Fibroblast of gingiva (primary cell): ENCODE data around the gene CROCC.
"Not testable (repeated sequence)": the region's sequence is repeated elsewhere in the genome, so short reads cannot be mapped to it uniquely, and the experiment has no call there.

ENCODE experiments used
- DNase-seq: peaks from one replicate; pipeline ENCODE4 v3.0.0-alpha.2; 2011; ENCODE audit warnings: low read depth

The CROCC gene, protein sequence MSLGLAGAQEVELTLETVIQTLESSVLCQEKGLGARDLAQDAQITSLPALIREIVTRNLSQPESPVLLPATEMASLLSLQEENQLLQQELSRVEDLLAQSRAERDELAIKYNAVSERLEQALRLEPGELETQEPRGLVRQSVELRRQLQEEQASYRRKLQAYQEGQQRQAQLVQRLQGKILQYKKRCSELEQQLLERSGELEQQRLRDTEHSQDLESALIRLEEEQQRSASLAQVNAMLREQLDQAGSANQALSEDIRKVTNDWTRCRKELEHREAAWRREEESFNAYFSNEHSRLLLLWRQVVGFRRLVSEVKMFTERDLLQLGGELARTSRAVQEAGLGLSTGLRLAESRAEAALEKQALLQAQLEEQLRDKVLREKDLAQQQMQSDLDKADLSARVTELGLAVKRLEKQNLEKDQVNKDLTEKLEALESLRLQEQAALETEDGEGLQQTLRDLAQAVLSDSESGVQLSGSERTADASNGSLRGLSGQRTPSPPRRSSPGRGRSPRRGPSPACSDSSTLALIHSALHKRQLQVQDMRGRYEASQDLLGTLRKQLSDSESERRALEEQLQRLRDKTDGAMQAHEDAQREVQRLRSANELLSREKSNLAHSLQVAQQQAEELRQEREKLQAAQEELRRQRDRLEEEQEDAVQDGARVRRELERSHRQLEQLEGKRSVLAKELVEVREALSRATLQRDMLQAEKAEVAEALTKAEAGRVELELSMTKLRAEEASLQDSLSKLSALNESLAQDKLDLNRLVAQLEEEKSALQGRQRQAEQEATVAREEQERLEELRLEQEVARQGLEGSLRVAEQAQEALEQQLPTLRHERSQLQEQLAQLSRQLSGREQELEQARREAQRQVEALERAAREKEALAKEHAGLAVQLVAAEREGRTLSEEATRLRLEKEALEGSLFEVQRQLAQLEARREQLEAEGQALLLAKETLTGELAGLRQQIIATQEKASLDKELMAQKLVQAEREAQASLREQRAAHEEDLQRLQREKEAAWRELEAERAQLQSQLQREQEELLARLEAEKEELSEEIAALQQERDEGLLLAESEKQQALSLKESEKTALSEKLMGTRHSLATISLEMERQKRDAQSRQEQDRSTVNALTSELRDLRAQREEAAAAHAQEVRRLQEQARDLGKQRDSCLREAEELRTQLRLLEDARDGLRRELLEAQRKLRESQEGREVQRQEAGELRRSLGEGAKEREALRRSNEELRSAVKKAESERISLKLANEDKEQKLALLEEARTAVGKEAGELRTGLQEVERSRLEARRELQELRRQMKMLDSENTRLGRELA (N-terminal part only)

DNA sequence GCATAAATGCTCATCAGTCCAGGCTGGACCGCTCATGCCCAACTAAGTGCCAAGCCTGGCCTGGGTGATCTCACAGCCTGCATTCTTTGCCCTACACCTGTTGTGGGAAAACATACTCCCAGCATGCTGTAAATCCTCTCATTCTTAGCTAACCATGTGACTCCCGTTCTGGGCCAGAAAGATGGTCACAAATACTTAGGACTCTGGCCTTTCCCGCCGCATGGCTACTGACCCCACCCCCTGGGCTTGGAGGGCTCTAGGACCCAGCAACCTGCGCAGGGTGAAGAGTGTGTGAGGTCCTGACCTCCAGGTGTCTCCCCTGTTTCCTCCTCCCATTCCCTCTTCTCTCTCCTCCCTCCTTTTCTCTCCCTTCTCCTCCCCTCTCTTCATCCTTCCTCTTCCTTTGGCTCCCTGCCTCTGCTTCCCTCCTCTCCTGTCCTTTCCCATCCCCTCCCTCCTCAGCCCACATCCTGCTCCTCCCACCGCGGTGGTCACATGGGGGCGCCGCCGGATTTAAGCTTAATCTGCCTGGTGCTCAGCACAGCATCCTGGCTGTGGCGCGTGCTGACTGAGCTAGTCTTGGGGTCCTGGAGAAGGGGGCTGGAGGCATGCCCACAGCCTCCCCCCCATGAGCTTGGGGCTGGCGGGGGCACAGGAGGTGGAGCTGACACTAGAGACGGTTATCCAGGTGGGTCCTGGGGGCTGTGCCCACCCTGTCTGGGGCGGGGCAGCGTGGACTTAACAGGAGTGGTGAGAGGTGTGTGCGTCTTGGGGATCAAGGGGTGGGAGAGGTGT lies at the start of gene CROCC:
Gene CROCC, plus strand, starts transcription at position 541 of the 795 bp plus-strand sequence. Its CDS starts 88 bp downstream, at position 629.
- DNase-seq = no peak

DNA sequence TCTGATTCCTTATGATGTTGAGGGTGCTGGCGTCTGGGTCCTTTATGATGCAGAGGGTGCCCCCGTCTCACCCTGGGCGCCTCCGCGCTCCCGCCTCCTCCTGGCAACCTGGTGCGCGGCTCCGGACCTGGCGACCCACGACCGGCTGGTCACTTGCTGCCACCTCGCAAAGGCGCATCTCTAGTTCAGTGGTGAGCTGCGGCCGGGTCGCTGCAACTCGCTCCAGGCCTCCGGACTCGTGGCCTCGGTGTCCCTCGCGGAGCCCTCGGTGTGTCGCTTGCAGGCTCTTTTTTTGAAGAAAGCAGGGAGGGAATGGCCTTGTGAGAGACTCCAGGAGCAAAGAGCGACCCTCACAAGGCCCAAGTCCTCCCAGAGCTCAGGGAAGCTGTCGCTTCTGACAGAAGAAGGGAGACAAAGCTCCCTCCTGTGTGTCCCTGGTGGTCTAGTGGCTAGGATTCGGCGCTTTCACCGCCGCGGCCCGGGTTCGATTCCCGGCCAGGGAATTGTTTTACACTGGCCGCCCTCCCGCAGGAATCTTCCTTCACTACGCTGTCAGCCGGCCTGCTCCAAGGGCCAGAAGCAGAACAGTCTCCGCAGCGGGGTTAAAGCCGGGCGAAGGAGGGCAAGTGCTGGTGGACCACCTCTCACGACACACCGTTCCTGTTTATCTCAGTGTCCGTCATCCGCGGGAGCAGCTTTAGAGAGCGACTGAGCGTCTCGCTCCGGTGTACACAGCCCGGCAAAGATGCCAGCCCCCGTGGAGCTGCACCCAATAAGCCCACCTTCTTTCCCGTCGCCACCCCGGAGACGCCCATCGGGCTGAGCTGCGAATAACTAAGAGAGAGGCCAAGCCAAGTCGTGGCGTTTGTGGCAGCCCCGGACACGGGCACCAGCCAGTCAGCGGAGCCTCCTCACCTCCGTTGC lies 49.3 kb upstream of the CROCC start:
- DNase-seq = peak; percentile 91

DNA sequence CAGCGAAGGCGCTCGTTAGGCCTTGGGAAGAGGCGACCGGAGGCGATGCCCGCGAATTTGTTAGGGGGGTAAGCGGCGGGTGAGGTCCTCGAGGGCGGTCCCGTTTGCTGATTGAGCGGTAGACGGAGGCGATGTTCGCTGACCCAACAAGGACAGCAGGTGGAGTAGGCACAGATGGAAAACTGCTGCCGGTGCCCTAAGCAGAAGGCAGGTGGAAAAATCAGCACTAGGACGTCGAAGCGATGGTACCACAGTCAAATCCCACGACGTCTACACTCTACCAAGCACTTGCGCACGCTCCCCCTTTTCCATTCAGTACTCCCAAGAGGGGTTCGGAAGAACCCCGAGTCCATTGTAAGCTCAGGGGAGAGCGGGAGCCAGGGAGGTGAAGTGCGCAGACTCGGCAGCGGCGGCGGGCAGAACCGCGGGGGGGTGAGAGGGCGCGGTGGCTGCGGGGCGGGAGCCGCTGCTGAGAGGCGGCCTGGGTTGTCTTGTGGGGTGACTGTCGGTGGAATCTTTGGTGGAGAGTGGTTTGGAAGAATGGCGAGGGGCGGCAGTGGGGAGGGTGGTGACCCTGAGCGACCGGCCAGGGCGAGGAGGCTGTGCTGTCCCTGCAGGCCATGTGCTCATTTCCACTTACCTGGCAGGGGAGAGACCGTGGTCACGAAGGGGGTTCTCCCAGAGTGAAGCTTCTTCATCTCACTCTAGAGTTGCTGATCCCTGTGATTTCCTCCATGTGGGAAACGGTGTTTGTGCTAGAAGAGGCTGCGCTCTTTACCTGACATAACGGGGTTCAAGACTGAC lies 48.5 kb upstream of the CROCC start:
- DNase-seq = not testable (repeated sequence)

DNA sequence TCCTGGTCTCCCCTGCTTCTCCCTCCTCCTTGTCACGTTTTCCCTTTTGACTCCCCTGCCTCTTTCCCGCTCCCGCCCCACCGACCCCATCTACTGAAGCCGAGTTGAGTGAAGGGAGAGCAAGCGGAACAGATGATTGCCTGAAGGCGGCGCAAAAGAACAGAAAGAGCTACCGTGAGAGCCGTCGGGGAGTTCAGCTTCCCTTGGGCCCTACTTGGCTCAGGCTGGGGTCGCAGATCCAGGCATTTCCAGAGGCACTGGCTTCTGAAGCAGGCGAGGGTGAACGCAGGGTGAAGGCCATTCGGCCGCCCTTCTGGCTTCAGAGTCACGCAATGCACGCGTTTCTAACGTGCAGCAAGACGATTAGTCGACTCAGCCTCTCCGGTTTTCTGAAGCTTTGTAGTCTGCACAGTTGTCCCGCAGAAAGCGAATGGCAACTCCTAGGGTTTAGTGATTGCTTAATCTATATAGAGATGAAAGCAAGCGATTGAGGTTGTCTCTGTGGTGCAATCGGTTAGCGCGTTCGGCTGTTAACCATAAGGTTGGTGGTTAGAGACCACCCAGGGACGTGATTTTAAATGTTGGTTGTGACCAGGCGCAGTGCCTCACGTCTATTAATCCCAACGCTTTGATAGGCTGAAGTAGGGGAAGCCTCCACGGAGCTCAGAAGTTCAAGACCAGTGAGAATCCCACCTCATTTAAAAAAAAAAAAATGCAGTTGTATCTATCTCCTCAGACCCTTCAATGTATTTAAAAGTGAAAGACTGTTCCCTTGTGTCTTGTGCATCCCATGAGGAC lies 46.6 kb upstream of the CROCC start:
- not testable (repeated sequence) for DNase-seq

DNA sequence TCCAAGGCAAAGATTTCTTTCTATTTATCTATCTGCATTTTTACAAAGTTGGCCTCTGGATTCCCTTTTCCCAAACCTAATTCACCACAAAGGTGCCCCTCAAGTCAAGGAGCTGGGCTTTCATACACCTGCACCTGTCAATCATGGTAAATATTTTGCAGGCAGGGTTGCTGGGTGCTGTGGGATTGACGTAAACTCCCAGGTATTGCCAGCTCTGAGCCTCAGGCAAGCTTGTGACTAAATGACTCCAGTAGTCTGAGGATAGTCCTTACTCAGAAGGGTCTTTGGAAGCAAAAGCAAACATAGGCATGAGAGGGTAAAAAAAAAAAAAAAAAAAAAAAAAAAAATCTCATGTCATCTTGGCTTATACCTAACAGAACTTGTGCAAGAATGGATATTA lies 40.0 kb upstream of the CROCC start:
- not testable (repeated sequence) for DNase-seq

DNA sequence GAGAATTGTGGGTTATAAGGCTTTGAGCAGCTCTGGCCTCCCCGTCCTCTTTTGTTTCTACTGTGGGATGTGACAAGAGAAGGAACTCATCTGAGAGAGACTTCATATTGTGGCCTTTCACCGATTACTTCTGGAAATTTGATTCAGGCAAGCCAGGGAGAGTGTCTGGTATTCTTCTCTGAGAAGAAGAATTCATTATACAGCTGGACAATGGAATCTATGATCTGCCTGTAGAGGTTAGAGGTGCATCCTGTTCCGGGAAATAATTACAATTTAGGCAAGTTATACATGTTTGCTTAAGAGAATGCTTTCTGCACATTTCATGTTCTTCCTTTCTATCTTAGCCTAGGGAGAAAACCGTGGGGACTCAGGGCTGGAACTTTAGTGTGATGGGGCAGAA lies 38.7 kb upstream of the CROCC start:
- DNase-seq = no peak

DNA sequence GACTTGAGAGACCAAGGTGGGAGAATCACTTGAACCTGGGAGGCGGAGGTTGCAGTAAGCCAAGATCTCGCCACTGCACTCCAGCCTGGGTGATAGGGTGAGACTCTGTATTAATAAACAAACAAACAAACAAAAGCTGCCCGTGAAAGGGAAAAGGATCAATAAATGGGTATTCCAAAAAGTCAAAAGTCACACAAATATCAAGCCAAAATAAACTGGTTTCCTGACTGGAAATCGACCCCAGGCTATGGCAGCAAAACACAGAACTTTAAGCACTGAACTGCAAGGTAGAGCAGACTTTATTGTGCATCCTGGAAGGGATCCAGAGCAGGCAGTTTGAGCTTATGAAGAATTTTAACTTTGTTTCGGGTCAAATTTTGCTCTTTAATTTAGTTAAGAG lies 37.2 kb upstream of the CROCC start:
- DNase-seq = not testable (repeated sequence)

DNA sequence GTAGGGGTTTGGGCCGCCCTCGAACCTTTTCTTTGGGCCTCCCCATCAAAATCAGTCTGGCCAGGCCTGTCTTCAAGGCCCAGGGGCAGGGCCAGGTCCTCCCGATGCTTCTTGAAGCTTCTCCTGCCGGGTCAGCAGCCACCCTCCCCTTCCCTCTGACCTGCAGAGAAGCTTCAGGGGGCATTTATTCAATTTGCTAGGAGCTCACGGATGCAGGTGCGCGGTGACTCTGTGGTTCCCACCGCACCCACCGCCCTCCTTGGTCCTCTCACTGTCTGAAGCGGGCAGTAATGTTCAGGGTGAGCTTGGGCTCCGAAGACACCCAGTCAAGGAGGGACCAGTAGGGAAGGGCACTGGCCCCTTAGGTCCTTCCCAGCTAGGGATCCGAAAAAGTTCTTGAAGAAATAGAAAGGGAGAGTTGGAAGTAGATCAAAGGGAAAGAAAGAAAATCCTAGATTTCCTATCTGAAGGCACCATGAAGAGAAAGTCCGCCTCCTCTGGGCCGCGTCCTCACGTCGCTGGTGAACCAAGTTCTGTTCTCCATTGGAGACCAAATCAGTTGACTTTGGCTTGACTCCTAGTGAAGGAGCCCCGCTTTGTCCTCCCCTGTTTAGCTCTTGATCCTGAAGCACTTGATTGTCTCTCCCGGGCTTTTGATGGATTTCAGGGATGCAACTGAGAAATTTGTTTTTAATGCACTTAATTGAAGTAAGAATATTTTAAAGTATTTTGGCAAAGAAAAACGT lies 34.7 kb upstream of the CROCC start:
- DNase-seq = no peak

DNA sequence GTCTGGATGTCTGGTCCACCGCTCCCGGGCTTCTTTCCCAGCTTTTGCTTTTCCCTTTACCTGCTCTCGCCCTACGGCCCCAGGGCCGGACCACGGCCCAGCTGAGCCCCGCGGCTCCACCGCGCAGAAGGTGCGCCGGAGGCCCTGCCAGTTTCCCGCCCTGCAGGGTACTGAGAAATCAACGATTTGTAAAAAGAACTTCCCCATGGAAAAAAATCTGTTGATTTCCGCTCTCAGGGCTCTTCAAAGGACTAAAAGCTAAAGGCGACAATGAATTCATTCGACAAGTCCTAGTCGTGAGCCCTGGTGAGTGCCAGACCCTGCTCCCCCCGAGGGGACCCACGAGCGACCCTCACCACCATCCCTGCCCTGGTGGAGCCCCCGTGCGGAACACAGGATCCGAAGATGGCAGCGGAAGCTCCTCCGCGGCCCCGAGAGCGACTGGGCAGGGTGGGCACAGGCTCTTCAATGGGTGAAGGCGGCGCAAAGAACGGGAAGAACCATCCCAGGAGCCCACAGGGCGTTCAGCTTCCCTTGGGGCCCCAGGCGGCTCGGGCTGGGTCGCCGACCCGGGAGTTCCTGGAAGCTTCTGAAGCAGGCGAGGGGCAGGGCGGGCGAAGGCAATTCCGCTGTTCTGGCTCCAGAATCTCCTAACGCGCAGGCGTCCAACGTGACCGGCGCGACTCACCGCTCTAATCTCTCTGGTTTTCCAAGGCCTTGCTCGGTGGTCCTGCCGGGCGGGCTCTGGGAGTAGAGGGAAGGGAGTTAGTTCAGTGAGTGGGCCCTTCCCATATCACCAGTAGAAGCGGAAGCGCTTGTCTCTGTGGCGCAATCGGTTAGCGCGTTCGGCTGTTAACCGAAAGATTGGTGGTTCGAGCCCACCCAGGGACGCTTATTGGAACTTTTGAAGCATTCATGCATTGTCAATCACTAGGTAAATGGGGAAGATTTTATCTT lies 32.6 kb upstream of the CROCC start:
- DNase-seq = peak; percentile 82

DNA sequence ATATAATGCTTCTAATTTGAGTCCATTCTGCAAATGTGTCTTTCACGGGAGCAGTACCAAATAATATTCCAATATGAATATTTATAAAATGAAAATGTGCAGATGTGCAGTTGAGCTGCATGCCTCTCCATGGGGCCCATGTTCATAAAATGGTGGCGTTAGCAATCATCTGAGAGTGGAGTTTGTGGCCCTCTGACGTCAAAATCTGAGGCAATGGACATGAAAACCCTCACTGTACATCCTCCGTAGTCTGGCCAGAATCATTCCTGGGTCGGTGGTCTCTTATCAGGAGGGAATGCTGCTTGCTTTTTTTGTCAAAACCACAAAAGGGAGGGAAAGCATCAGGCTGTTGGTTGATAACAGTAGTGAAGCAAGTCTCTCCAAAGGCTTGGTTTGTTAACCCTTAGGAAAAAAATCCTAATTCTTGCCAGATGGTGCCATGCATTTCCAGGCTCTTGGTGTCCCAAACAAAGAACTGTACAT lies 31.2 kb upstream of the CROCC start:
- DNase-seq = not testable (repeated sequence)

DNA sequence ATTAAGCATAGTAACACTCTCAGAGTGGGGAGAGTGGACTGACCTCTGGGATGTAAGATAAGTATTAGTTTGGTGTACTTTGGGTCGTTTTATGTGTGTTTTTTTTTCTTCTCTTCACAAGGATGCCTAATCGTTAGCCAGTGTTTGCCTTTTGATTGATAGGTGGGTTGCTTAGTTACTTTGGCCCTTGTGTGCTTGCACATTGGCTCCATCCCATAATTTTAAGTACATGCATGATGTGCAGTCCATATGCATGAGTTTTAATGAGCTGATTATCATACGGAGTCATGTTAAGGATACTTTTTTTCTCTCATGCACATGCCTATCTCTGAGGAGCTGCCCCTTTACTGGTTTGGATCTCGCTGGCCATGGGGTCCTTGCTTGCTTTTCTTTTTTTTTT lies 30.7 kb upstream of the CROCC start:
- not testable (repeated sequence) for DNase-seq

DNA sequence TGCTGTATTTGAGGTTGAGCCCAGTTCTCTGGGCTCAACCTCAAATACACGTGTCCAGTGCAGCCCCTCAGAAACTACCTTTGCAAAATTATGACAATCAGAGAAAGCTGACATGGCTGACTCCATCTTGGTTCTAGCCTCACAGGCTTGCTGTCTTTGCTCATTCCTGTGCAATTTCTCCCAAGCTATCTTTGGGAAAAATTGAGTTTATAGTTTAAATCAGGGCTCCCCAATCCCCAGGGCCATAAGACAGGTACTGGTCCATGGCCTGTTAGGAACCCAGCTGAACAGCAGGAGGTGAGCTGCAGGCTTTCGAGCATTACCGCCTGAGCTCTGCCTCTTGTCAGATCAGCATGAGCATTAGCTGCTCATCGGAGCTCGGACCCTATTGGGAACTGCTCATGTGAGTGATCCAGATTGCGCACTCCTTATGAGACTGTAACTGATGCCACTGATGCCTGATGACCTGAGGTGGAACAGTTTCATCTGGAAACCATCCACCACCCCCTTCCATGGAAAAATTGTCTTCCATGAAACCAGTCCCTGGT lies 28.7 kb upstream of the CROCC start:
- DNase-seq = not testable (repeated sequence)

DNA sequence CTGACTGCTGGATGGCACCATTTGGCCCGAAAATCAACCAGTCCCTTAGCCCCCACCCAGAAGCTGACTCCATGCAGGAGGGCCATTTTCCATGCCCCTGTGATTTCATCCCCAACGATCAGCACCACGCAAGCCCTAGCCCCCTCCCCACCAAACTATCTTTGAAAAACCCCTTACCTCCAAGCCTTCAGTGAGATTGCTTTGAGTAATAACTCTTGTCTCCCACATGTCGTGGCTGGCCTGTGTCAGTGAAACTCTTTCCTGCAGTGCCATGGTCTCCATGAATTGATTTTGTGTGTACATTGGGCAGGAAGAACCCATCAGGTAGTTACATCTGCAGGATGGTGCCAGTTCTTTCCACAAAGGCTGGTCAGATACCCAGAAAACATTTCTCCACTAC lies 27.9 kb upstream of the CROCC start:
- not testable (repeated sequence) for DNase-seq

DNA sequence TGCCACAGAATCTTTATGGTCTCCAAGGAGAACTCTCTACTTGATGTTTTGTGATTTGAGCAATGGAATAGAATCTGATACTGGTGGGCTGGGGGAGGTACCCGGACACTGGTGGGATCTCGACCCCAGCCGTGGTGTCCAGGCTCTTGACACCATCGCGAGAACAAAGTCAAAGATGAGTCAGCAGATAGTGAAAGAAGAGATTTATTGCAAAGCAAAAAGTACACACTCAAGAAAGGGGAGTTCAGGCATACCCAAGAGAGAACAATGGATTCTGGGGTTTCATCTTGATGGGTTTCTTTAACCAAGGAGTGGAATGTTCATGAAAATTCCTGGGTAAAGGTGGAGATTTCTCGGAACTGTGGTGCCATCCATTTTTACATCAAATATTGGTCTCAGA lies 27.4 kb upstream of the CROCC start:
- DNase-seq = not testable (repeated sequence)

DNA sequence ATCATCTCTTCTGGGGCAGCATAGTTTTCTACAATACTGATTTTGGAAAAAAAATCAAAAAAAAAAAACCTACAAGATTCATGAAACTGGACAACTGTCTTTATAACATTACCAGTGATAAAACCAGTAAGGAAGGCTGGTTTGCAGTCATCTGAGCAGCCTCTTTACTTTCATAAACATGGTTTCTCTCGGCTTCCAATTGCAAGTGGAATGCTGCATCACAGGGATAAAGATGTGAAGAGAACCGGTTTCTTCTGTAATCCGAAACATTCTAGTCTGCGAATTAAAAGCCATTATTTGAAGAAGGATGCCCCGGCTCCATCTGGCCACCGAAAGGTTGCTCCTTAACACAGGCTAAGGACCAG lies 26.5 kb upstream of the CROCC start:
- not testable (repeated sequence) for DNase-seq
